A549 (cell line): ENCODE measurements around the gene TAF3. TPM values are rescaled to one million over a fixed set of nuclear protein-coding genes. Genes with fewer than 3 reads are reported as not detected.

Experiments used
- ATAC-seq, 2 experiments: fragments of 200-7000 bp in 1 of 2; fragments of >200 bp in 1 of 2; cut with Nextera tagmentation in 1 of 2; cut with Tn5 transposase in 1 of 2; 3 replicates each; pipeline versions ENCODE4 v1.8.0 to v1.9.1; 2018 to 2020; ENCODE audit warnings: mild to moderate bottlenecking in 1 of 2, moderate library complexity in 1 of 2
- CTCF ChIA-PET: fragments of 300-600 bp; sonication (Branson Sonifier 250); formaldehyde crosslinking; extraction: SDS; loops from one replicate; lab custom pipeline; 2021; ENCODE audit warnings: antibody characterized with exemption, inconsistent platforms; lab: Yijun Ruan, JAX
- POLR2A ChIA-PET: fragments of 350-600 bp; formaldehyde crosslinking; extraction: SDS; loops from one replicate; lab custom pipeline; 2021; ENCODE audit warnings: antibody characterized with exemption, inconsistent platforms; lab: Yijun Ruan, JAX
- DNase-seq, 2 experiments: peaks; one replicate each; pipeline versions ENCODE4 v3.0.0 to v3.0.0-alpha.2; 2011 to 2016; ENCODE audit warnings: low read depth in 1 of 2, low spot score in 1 of 2
- FAIRE-seq: peaks from 2 replicates; lab custom pipeline; 2011; peaks lifted over from hg19 to GRCh38; lab: Jason Lieb, UNC
- H3K27ac ChIP-seq, 2 experiments: fragments of >200 bp; sonication (Bioruptor Twin); formaldehyde crosslinking; 3 replicates each; pipeline ENCODE4 v1.5.1; 2016 to 2017
- H3K4me1 ChIP-seq: fragments of >200 bp; sonication (Bioruptor Twin); formaldehyde crosslinking; 3 replicates; pipeline ENCODE4 v1.6.1; 2016
- H3K4me2 ChIP-seq: fragments of >200 bp; sonication (Bioruptor Twin); formaldehyde crosslinking; 3 replicates; pipeline ENCODE4 v1.6.1; 2016
- H3K4me3 ChIP-seq: fragments of >200 bp; sonication (Bioruptor Twin); formaldehyde crosslinking; 3 replicates; pipeline ENCODE4 v1.5.1; 2016
- H3K9me3 ChIP-seq: fragments of >200 bp; sonication (Bioruptor Twin); formaldehyde crosslinking; 3 replicates; pipeline ENCODE4 v1.6.1; 2016
- CBX2 ChIP-seq: fragments of 200-600 bp; sonication (generic); IDR thresholded peaks from 2 replicates; pipeline ENCODE4 v1.6.1; 2016; ENCODE audit warnings: low read depth, mild to moderate bottlenecking, borderline replicate concordance
- CBX8 ChIP-seq: fragments of 200-600 bp; sonication (generic); IDR thresholded peaks from 2 replicates; pipeline ENCODE4 v1.6.1; 2016
- CHD2 ChIP-seq: fragments of 150-350 bp; IDR thresholded peaks from 2 replicates; pipeline ENCODE4 v1.6.1; 2014; ENCODE audit warnings: low read length; ENCODE audit not compliant: partially characterized antibody
- CHD4 ChIP-seq: fragments of 200-600 bp; sonication (generic); IDR thresholded peaks from 2 replicates; pipeline ENCODE4 v1.6.1; 2016; ENCODE audit warnings: antibody characterized with exemption, mild to moderate bottlenecking, borderline replicate concordance
- EHMT2 ChIP-seq: fragments of 200-600 bp; sonication (generic); IDR thresholded peaks from 2 replicates; pipeline ENCODE4 v1.6.1; 2016; ENCODE audit warnings: antibody characterized with exemption, low read depth, mild to moderate bottlenecking, moderate library complexity
- EP300 ChIP-seq, 2 experiments: fragments of >200 bp; sonication (Bioruptor Twin); formaldehyde crosslinking; IDR thresholded peaks; 2 replicates in 1 of 2; 3 replicates in 1 of 2; pipeline ENCODE4 v1.6.1; 2016 to 2017
- GATA3 ChIP-seq: IDR thresholded peaks from 2 replicates; pipeline ENCODE4 v1.6.1; 2012; ENCODE audit warnings: borderline replicate concordance
- HEYL ChIP-seq: fragments of 250-450 bp; sonication (Bioruptor Pico); IDR thresholded peaks from 2 replicates; pipeline ENCODE4 v1.8.0; 2021; ENCODE audit warnings: mild to moderate bottlenecking, moderate library complexity
- HOXB13 ChIP-seq: fragments of 250-450 bp; sonication (Bioruptor Pico); IDR thresholded peaks from 2 replicates; pipeline ENCODE4 v1.5.0; 2020; ENCODE audit warnings: low read depth, mild to moderate bottlenecking, moderate library complexity
- MAZ ChIP-seq: fragments of 150-350 bp; IDR thresholded peaks from 2 replicates; pipeline ENCODE4 v1.6.1; 2014; ENCODE audit warnings: antibody characterized with exemption, low read depth, low read length, borderline replicate concordance
- NFE2L2 ChIP-seq: fragments of 150-350 bp; conservative IDR thresholded peaks from 2 replicates; pipeline ENCODE4 v1.6.1; 2014; ENCODE audit warnings: low read length
- NR3C1 ChIP-seq: fragments of >200 bp; sonication (Bioruptor Twin); formaldehyde crosslinking; IDR thresholded peaks from 3 replicates; pipeline ENCODE4 v1.6.1; 2017
- PHF8 ChIP-seq: fragments of 200-600 bp; sonication (generic); IDR thresholded peaks from 2 replicates; pipeline ENCODE4 v1.6.1; 2016; ENCODE audit warnings: low read depth, mild to moderate bottlenecking, antibody characterized with exemption, moderate library complexity, borderline replicate concordance
- POLR2AphosphoS2 ChIP-seq: conservative IDR thresholded peaks from 2 replicates; pipeline ENCODE4 v1.6.1; 2012; ENCODE audit warnings: low read length, improper control_type of control experiment, inconsistent platforms
- RAD21 ChIP-seq, 2 experiments: fragments of >200 bp in 1 of 2; sonication (Bioruptor Twin) in 1 of 2; formaldehyde crosslinking in 1 of 2; IDR thresholded peaks in 1 of 2; conservative IDR thresholded peaks in 1 of 2; 2 replicates in 1 of 2; 3 replicates in 1 of 2; pipeline ENCODE4 v1.6.1; 2012 to 2018; ENCODE audit warnings: inconsistent platforms in 1 of 2
- RCOR1 ChIP-seq: fragments of 150-350 bp; IDR thresholded peaks from 2 replicates; pipeline ENCODE4 v1.6.1; 2014; ENCODE audit warnings: antibody characterized with exemption, low read length, low read depth
- RNF2 ChIP-seq: fragments of 200-600 bp; sonication (generic); IDR thresholded peaks from 2 replicates; pipeline ENCODE4 v1.6.1; 2016; ENCODE audit warnings: low read depth, mild to moderate bottlenecking, antibody characterized with exemption, moderate library complexity, borderline replicate concordance
- WGBS: methylation state at CpG from one replicate; pipeline ENCODE4 v1.1.6; 2017; ENCODE audit errors: missing lambda C conversion rate; 5-methylcytosine and 5-hydroxymethylcytosine counted together
- polyA plus RNA-seq, 4 experiments: library from polyadenylated mRNA; depleted of rRNA in 3 of 4; stranded (reverse); fragments of >200 nt; fragmentation: RNase III in 1 of 4; extraction: RNeasy Plus Mini Kit Qiagen cat#74134 plus additional on column Dnase treatment in 1 of 4; gene quantifications; 2 replicates in 3 of 4; 3 replicates in 1 of 4; pipeline ENCODE4 v1.2.3, GENCODE V29; 2011 to 2017
- TF ChIP-seq, protein P1 (sequence below): fragments of >200 bp; sonication (Bioruptor Twin); formaldehyde crosslinking; IDR thresholded peaks from 2 replicates; pipeline ENCODE4 v1.6.1; 2016
- TF ChIP-seq, protein P2 (sequence below): fragments of 200-600 bp; sonication (generic); IDR thresholded peaks from 2 replicates; pipeline ENCODE4 v1.6.1; 2016; ENCODE audit warnings: antibody characterized with exemption, mild to moderate bottlenecking, moderate library complexity
- TF ChIP-seq, protein P3 (sequence below): fragments of 250-450 bp; sonication (Bioruptor Pico); IDR thresholded peaks from 2 replicates; pipeline ENCODE4 v1.5.0; 2020; ENCODE audit warnings: low read depth, mild to moderate bottlenecking, moderate library complexity
- TF ChIP-seq, protein P4 (sequence below): fragments of 150-350 bp; IDR thresholded peaks from 2 replicates; pipeline ENCODE4 v1.6.1; 2014; ENCODE audit warnings: low read depth, mild to moderate bottlenecking, low read length
- TF ChIP-seq, protein P5 (sequence below): fragments of >200 bp; sonication (Bioruptor Twin); formaldehyde crosslinking; IDR thresholded peaks from 3 replicates; pipeline ENCODE4 v1.6.1; 2016
- TF ChIP-seq, protein P6 (sequence below): IDR thresholded peaks from 2 replicates; pipeline ENCODE4 v1.6.1; 2012; ENCODE audit warnings: low read depth, borderline replicate concordance

TAF3 gene
- polyA plus RNA-seq, 2 of the 4 experiments (the other 2 are of a cell fraction) = 5.7 to 6.1 TPM

DNA sequence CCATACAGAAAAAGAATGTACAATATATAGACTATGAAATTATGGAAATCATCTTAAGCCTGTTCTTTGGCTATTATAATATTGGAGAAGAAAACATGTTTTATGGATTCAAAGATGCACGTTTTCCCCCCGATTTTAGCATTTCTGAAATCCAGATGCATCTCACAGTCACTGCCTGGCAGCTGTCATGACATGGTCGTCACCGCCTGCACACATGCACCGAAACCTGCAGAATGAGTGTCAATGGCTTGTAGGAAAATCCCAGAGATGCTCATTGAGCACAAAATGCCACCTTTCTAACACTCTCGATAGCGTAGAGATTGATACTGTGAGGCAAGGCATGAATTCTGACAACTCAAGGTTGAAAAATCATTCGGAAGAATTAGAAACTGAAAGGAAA, 115.5 kb downstream of the TAF3 start:
- Histone ChIP-seq H3K4me2 (no peak overlapping the region), H3K9me3 (peaks cover 4% of the 10 kb centered on the region; the same call in 1 of the 3 replicates), H3K4me1 (peaks cover 18% of the 10 kb centered on the region), H3K27ac (no peak overlapping the region), H3K4me3 (no peak overlapping the region)
- ChIA-PET POLR2A (no interaction called here), CTCF (interaction anchor here (1.0 kb wide), 1 partner anchor 36 kb away, joined by 3 read pairs; no protein-coding TSS in a partner anchor)
- FAIRE-seq (no peak), DNase-seq (no peak), ATAC-seq (no peak)
- WGBS = 93% methylated on average over 8 of the region's 8 CpGs
- no peak for TF ChIP-seq CBX2
- no peak for TF ChIP-seq CBX8
- TF ChIP-seq, protein P1, sequence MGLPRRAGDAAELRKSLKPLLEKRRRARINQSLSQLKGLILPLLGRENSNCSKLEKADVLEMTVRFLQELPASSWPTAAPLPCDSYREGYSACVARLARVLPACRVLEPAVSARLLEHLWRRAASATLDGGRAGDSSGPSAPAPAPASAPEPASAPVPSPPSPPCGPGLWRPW = no peak
- no peak for TF ChIP-seq MAZ
- no peak for TF ChIP-seq HOXB13 (CRISPR knock-in tag)
- no peak for TF ChIP-seq RNF2
- TF ChIP-seq PHF8 = no peak
- TF ChIP-seq POLR2AphosphoS2 = no peak
- no peak for TF ChIP-seq RAD21 (conservative IDR thresholded peaks at IDR 0.05 in 1 of 2, IDR thresholded peaks at IDR 0.05 in 1 of 2)
- TF ChIP-seq, protein P2, sequence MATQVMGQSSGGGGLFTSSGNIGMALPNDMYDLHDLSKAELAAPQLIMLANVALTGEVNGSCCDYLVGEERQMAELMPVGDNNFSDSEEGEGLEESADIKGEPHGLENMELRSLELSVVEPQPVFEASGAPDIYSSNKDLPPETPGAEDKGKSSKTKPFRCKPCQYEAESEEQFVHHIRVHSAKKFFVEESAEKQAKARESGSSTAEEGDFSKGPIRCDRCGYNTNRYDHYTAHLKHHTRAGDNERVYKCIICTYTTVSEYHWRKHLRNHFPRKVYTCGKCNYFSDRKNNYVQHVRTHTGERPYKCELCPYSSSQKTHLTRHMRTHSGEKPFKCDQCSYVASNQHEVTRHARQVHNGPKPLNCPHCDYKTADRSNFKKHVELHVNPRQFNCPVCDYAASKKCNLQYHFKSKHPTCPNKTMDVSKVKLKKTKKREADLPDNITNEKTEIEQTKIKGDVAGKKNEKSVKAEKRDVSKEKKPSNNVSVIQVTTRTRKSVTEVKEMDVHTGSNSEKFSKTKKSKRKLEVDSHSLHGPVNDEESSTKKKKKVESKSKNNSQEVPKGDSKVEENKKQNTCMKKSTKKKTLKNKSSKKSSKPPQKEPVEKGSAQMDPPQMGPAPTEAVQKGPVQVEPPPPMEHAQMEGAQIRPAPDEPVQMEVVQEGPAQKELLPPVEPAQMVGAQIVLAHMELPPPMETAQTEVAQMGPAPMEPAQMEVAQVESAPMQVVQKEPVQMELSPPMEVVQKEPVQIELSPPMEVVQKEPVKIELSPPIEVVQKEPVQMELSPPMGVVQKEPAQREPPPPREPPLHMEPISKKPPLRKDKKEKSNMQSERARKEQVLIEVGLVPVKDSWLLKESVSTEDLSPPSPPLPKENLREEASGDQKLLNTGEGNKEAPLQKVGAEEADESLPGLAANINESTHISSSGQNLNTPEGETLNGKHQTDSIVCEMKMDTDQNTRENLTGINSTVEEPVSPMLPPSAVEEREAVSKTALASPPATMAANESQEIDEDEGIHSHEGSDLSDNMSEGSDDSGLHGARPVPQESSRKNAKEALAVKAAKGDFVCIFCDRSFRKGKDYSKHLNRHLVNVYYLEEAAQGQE = no peak
- TF ChIP-seq EP300 (IDR thresholded peaks at IDR 0.05) = no peak
- no peak for TF ChIP-seq HEYL (CRISPR knock-in tag)
- TF ChIP-seq, protein P3, sequence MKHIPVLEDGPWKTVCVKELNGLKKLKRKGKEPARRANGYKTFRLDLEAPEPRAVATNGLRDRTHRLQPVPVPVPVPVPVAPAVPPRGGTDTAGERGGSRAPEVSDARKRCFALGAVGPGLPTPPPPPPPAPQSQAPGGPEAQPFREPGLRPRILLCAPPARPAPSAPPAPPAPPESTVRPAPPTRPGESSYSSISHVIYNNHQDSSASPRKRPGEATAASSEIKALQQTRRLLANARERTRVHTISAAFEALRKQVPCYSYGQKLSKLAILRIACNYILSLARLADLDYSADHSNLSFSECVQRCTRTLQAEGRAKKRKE (CRISPR knock-in tag) = no peak
- TF ChIP-seq NR3C1 = no peak
- no peak for TF ChIP-seq CHD4

DNA sequence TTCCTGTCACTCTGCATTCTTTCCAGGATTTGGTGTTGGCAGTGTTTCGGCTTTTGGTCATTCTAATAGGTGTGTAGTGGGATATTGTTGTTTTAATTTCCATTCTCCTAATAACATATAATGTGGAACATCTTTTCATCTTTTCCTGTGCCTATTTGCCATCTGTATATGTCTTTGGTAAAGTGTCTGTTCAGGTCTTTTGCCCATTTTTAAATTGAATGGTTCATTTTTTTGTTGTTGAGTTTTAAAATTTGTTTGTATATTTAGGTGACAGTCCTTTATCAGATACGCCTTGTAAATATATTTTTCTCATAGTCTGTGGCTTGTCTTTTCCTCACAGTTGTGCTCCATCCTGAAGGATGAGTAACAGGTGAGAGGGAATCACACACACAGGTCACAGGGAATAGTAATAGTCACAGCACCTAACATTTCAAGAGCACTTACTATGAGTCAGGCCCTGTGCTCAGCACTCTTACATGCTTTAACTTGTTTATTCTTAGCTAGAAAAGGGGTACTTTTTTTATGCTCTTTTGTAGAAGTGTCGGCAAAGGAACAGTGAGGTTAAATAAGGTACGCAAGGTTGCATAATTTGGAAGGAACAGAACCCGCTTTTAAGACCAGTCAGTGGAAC, 119.1 kb downstream of the TAF3 start:
- no peak for FAIRE-seq
- no peak for ATAC-seq
- 92% methylated on average over 5 of the region's 5 CpGs for WGBS

More for the DNA sequence above, 119.1 kb downstream of the TAF3 start:
- H3K4me2 ChIP-seq = no peak overlapping the region
- CTCF ChIA-PET = no interaction called here
- peaks cover 9% of the 10 kb centered on the region for H3K4me1 ChIP-seq
- TF ChIP-seq, protein P2 = no peak
- TF ChIP-seq EP300 (IDR thresholded peaks at IDR 0.05) (no peak), GATA3 (no peak), EHMT2 (no peak), MAZ (no peak), NR3C1 (no peak), NFE2L2 (no peak), RCOR1 (no peak), RAD21 (conservative IDR thresholded peaks at IDR 0.05 in 1 of 2, IDR thresholded peaks at IDR 0.05 in 1 of 2) (no peak), CHD2 (no peak)
- TF ChIP-seq, protein P4, sequence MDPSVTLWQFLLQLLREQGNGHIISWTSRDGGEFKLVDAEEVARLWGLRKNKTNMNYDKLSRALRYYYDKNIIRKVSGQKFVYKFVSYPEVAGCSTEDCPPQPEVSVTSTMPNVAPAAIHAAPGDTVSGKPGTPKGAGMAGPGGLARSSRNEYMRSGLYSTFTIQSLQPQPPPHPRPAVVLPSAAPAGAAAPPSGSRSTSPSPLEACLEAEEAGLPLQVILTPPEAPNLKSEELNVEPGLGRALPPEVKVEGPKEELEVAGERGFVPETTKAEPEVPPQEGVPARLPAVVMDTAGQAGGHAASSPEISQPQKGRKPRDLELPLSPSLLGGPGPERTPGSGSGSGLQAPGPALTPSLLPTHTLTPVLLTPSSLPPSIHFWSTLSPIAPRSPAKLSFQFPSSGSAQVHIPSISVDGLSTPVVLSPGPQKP = no peak
- TF ChIP-seq, protein P5, sequence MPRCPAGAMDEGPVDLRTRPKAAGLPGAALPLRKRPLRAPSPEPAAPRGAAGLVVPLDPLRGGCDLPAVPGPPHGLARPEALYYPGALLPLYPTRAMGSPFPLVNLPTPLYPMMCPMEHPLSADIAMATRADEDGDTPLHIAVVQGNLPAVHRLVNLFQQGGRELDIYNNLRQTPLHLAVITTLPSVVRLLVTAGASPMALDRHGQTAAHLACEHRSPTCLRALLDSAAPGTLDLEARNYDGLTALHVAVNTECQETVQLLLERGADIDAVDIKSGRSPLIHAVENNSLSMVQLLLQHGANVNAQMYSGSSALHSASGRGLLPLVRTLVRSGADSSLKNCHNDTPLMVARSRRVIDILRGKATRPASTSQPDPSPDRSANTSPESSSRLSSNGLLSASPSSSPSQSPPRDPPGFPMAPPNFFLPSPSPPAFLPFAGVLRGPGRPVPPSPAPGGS = no peak
- TF ChIP-seq, protein P6, sequence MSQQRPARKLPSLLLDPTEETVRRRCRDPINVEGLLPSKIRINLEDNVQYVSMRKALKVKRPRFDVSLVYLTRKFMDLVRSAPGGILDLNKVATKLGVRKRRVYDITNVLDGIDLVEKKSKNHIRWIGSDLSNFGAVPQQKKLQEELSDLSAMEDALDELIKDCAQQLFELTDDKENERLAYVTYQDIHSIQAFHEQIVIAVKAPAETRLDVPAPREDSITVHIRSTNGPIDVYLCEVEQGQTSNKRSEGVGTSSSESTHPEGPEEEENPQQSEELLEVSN = no peak
- peaks cover 8% of the 10 kb centered on the region; the same call in 2 of the 3 replicates for H3K9me3 ChIP-seq
- no peak overlapping the region for H3K27ac ChIP-seq
- POLR2A ChIA-PET = no interaction called here
- H3K4me3 ChIP-seq = no peak overlapping the region
- no peak for DNase-seq
